H54 (cell line): ENCODE data around the gene SERPING1.

Experiments
- DNase-seq: peaks from one replicate; pipeline ENCODE4 v3.0.0; 2011; ENCODE audit warnings: low spot score, mixed read lengths; ENCODE audit not compliant: insufficient read length
- FAIRE-seq: peaks from 3 replicates; lab custom pipeline; 2011; peaks lifted over from hg19 to GRCh38; lab: Jason Lieb, UNC
- POLR2A ChIP-seq: IDR thresholded peaks from 2 replicates; pipeline ENCODE4 v1.6.1; 2011; ENCODE audit warnings: low read depth, mild to moderate bottlenecking, low read length

Gene SERPING1

GRCh38 chr11:57614234-57614772, 16.8 kb downstream of the SERPING1 start:
- DNase-seq (no peak), FAIRE-seq (no peak)
- no peak for TF ChIP-seq POLR2A

DNA sequence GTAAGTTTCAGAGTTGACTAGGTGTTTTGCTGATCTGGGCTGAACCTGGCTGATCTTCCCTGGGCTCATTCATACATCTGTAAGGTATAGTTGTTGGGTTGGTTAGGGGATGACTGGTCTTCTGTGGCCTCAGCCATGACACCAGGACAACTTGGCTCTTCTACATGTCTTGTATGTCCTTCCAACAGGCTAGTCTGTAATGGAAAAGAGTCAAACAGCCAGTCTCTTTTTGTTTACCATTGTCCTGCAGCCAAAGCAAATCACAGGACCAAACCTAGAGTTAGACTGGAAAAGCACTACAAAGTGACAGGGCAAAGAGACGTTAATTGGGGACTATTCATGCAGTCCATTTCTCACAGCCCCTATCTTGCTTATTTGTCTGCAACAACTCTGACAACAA, 17.8 kb downstream of the SERPING1 start:
- FAIRE-seq (no peak), DNase-seq (no peak)
- no peak for TF ChIP-seq POLR2A

GRCh38 chr11:57616595-57616994, 19.1 kb downstream of the SERPING1 start:
- FAIRE-seq (no peak), DNase-seq (no peak)
- no peak for TF ChIP-seq POLR2A

DNA sequence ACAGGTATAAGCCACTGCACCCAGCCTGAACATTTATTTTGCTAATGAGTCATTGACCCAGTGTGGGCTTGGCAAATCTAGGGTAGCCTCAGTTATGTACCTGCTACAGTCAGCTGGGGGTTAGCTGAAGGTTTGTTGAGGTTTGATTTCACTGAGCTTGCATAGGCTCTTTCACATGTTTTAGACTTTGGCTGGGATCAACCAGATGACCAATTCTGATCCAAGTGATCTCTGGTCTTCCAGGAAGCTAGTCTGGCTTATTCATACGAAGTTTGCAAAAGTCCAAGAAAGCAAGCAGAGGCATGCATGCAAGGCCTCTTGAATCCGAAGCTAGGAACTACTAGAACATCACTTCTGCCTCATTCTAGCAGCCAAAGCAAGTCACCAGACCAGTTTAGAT, 21.0 kb downstream of the SERPING1 start:
- DNase-seq (no peak), FAIRE-seq (no peak)
- TF ChIP-seq POLR2A: no peak

DNA sequence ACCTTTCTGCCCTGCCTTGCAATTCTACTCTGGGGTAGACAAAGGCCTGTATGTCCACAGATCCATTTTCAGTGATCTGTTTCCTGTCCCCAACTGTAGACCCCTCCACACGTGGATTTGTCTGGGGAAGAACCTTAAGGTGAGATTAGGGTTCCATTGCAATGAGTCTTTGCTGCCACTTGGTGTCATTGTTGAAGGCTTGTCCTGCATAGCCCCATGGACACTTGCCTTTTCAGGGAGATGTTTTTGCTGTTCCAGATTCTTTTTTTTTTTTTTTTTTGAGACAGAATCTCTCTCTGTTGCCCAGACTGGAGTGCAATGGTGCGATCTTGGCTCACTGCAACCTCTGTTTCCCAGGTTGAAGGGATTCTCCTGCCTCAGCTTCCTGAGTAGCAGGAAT, 21.8 kb downstream of the SERPING1 start:
- no peak for TF ChIP-seq POLR2A
- FAIRE-seq (no peak), DNase-seq (no peak)

DNA sequence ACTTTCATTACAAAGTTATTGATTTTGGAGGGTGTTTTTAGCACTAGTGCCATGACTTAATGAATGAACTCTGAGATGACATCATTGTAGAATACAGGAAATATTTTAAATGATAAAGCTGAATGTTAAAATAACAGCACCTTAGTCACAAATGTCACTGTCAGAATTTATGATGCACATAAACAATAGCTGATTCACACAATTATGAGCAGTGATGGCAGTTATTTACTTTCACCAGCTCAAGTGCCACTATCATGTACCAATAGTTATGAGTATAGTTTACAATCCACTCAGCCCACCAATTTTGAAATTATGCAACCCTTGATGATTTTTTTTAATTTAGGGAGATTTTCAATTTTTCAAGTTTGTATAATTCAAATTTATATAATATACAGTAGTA, 23.0 kb downstream of the SERPING1 start:
- FAIRE-seq: no peak

DNA sequence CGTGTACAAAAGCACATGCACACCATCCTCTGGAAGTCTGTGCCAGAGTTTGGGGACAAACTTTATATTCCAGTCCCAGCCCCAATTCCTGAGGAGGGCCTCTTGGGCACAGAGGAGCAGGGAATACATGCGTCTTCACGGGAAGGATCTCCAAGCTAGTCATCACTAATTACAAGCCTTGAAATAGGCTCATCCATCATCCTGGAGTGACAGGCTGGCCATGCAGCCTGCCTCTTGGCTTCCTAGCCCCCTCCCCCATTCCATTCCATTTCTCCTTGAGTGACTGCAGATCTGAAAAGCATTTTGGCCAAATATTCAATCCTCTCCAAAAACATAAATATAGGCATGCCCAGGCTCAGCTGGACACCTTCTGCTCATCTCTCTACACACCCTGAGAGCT, 24.8 kb downstream of the SERPING1 start:
- FAIRE-seq (no peak), DNase-seq (no peak)
- no peak for TF ChIP-seq POLR2A

More for the DNA sequence above, 23.0 kb downstream of the SERPING1 start:
- DNase-seq: no peak
- no peak for TF ChIP-seq POLR2A

- DNase-seq (no peak), FAIRE-seq (no peak)
- no peak for TF ChIP-seq POLR2A
Measured at GRCh38 chr11:57624864-57625263, 27.4 kb downstream of the SERPING1 start.

DNA sequence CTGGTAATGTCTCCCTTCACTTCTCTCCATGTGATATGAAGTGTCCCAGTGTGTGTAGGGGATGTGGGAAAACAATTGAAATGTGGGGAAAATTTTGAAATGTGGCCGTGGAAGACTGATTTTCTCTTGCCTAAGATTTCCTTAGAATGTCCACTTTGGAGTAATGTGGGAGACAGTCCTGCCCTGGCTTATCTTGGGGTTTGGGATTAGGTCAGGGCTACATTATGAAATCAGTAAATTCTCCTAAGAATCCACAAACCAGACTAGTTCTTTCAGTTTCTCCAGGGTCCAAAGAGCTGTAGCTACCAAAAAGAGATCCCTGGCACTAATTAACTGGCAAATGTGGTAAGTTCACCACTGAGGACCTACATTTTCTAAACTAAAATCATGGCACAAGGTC, 29.4 kb downstream of the SERPING1 start:
- no peak for TF ChIP-seq POLR2A
- no peak for FAIRE-seq
- no peak for DNase-seq

- FAIRE-seq: no peak
Measured at GRCh38 chr11:57630171-57630570, 32.7 kb downstream of the SERPING1 start.

GRCh38 chr11:57632116-57632515, 34.6 kb downstream of the SERPING1 start:
- DNase-seq: no peak
- no peak for FAIRE-seq
- TF ChIP-seq POLR2A: no peak

More at GRCh38 chr11:57630171-57630570, 32.7 kb downstream of the SERPING1 start:
- DNase-seq: no peak
- TF ChIP-seq POLR2A: no peak

DNA sequence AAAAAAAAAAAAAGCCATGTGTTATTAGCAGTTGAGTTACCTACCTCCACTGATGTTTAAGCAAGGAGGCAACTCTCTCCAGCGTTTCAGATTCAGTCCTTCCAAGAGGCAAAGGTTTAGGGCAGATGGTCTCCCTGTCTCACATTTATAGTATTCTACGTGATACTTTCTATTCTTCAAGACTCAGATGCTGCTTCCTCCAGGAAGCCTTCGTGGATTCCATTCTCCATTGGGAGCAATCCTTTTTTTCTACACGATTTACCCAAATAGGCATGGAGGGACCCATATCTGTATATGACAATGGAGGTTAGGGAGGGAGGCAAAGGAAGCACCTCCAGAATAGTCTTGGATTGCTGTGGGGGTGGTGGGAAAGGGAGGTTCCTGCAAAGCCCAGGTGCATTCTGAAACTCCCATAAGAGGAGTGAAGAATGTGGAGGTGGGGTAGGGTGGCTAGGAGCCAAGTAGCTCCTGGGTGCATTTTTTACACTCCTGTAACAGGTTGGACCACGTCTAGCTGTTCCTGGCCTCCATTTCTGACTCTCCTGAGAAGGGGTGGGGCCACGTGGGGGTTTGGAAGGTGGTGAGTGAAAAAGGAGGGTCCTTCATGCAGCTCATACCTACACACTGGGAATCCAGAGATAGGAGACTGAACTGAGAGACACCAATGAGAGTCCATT, 36.0 kb downstream of the SERPING1 start:
- TF ChIP-seq POLR2A: no peak
- FAIRE-seq: no peak
- no peak for DNase-seq

DNA sequence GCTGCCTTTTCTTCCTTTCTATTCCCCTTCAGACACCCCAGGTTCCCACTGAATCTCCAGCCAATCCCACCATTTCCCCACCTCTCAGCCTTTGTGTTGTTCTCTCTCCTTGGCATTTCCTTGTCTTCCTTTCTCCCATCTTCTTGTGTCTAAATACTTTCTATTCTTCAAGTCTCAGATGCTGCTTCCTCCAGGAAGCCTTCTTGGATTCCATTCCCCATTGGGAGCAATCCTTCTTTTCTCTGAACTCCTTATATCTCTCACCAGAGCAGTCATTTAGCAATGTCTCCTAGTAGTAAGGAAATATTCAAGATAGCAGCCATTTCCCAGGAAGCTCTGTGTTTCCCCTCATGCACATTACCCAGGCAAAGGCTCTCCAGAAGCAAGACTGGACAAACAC, 36.8 kb downstream of the SERPING1 start:
- no peak for FAIRE-seq

DNA sequence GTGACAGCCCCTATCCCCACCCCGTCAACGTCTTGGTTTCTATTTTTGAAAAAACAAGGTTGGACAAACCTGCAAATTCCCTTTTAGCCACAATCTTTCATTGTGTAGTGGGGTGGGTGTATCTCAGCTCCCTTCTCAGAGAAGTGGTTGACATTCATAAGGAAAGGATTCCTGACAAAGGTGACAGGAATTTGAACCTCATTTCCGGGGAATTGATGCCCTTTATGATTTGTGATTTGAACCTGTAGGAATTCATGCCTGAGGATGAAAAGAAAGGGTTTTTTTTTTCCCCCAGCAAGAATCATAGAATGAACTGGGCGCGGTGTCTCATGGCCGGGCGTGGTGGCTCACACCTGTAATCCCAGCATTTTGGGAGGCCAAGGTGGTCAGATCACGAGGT, 37.8 kb downstream of the SERPING1 start:
- DNase-seq: no peak
- FAIRE-seq: no peak

More for the DNA sequence above, 36.8 kb downstream of the SERPING1 start:
- no peak for DNase-seq
- no peak for TF ChIP-seq POLR2A

GRCh38 chr11:57637626-57638004, 40.1 kb downstream of the SERPING1 start:
- TF ChIP-seq POLR2A: no peak
- FAIRE-seq (no peak), DNase-seq (no peak)

More for the DNA sequence above, 37.8 kb downstream of the SERPING1 start:
- no peak for TF ChIP-seq POLR2A
